Upper lobe of right lung (tissue), 1 donor: ENCODE data around the gene GULP1. TPM values are rescaled to one million over a fixed set of nuclear protein-coding genes. Genes with fewer than 3 reads are reported as not detected.

Experiments used
- ATAC-seq: fragments of 200-7000 bp; cut with Tn5 transposase; one replicate; pipeline ENCODE4 v1.9.1; 2020; ENCODE audit warnings: mild to moderate bottlenecking, moderate library complexity
- DNase-seq: peaks from one replicate; pipeline ENCODE4 v3.0.0-alpha.2; 2020
- H3K27ac ChIP-seq: fragments of 200-600 bp; one replicate; pipeline ENCODE4 v1.8.0; 2022
- H3K27me3 ChIP-seq: fragments of 200-600 bp; one replicate; pipeline ENCODE4 v1.8.0; 2022; ENCODE audit warnings: mild to moderate bottlenecking
- H3K36me3 ChIP-seq: fragments of 200-600 bp; one replicate; pipeline ENCODE4 v1.8.0; 2022
- H3K4me1 ChIP-seq: fragments of 200-600 bp; one replicate; pipeline ENCODE4 v1.8.0; 2022
- H3K4me3 ChIP-seq: fragments of 200-600 bp; one replicate; pipeline ENCODE4 v1.8.0; 2022; ENCODE audit warnings: mild to moderate bottlenecking
- H3K9me3 ChIP-seq: fragments of 200-600 bp; one replicate; pipeline ENCODE4 v1.8.0; 2022
- intact Hi-C: fragments of 100-400 bp; cut with DNase I; formaldehyde crosslinking; loops from one replicate; pipeline ENCODE4 v1.11.0; 2022
- total RNA-seq: library from RNA; stranded (reverse); fragmentation: NEBNext Ultra II Directional; extraction: Animal tissue kit (Norgen Biotek cat#: 25700); gene quantifications from one replicate; pipeline ENCODE4 v1.2.1, GENCODE V29; 2021
- TF ChIP-seq, protein P1 (sequence below): fragments of 200-600 bp; IDR thresholded peaks from one replicate; pipeline ENCODE4 v1.8.0; 2022; ENCODE audit warnings: antibody characterized with exemption
- donor health status: DM: no; HTN: yes; CAD: no; lungs with severe emphysema.

The GULP1 gene
- total RNA-seq, 1 donor from 2014 or later, result 30.6 TPM

DNA sequence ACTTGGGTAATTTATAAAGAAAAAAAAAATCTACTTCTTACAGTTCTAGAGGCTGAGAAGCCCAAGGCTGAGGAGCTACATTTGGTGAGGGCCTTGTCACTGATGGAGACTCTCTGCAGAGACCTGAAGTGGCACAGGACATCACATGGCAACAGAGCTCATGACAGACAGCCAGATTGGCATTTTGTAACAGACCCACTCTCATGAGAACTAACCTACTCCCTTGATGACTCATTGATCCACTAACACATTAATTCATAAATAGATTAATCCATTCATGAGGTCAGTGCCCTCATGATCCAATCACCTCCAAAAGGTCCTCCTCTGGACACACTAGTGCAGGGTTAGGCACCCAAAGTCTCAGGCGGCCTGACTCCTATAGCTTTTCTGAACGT is 318.4 kb downstream of the GULP1 start:
- TF ChIP-seq, protein P1, sequence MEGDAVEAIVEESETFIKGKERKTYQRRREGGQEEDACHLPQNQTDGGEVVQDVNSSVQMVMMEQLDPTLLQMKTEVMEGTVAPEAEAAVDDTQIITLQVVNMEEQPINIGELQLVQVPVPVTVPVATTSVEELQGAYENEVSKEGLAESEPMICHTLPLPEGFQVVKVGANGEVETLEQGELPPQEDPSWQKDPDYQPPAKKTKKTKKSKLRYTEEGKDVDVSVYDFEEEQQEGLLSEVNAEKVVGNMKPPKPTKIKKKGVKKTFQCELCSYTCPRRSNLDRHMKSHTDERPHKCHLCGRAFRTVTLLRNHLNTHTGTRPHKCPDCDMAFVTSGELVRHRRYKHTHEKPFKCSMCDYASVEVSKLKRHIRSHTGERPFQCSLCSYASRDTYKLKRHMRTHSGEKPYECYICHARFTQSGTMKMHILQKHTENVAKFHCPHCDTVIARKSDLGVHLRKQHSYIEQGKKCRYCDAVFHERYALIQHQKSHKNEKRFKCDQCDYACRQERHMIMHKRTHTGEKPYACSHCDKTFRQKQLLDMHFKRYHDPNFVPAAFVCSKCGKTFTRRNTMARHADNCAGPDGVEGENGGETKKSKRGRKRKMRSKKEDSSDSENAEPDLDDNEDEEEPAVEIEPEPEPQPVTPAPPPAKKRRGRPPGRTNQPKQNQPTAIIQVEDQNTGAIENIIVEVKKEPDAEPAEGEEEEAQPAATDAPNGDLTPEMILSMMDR, result no peak
- Histone ChIP-seq H3K36me3 (no peaks in the 10 kb centered on the region), H3K4me3 (no peak overlapping the region), H3K27me3 (no peaks in the 10 kb centered on the region), H3K4me1 (no peaks in the 10 kb centered on the region), H3K27ac (no peak overlapping the region), H3K9me3 (no peaks in the 10 kb centered on the region)
- ATAC-seq (no peak), DNase-seq (no peak)
- intact Hi-C loops, result no loop called here

DNA sequence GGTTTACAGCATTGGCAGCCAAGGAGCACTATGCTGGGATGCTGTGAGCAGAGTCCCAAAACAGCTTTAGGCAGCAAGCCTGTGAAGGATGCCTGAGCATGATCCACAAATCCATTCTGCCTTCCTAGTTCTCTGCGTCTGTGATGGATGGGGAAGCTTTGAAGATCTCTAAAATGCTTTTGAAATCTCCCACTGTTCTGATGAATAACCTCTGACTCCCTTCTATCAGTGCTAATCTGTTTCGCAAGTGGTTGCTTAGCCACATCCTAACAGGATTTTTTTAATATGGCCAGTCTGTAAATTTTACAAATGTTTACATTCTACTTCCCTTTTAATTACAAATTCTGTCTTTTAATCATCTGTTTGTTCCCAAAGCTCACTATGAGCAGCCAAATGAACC is 319.2 kb downstream of the GULP1 start:
- TF ChIP-seq, protein P1, result no peak
- Histone ChIP-seq H3K9me3 (no peaks in the 10 kb centered on the region), H3K4me3 (no peak overlapping the region), H3K36me3 (no peaks in the 10 kb centered on the region), H3K4me1 (no peaks in the 10 kb centered on the region), H3K27me3 (no peaks in the 10 kb centered on the region), H3K27ac (no peak overlapping the region)
- ATAC-seq (no peak), DNase-seq (no peak)
- intact Hi-C loops, result no loop called here

- no peaks in the 10 kb centered on the region for H3K4me1 ChIP-seq
- no peak overlapping the region for H3K27ac ChIP-seq
- no peaks in the 10 kb centered on the region for H3K36me3 ChIP-seq
- DNase-seq, result no peak
- no peak for ATAC-seq
- H3K27me3 ChIP-seq, result no peaks in the 10 kb centered on the region
- no peak overlapping the region for H3K4me3 ChIP-seq
- no peaks in the 10 kb centered on the region for H3K9me3 ChIP-seq
- TF ChIP-seq, protein P1, result no peak
- intact Hi-C loops, result no loop called here
Observed at GRCh38 chr2:188619146-188619545, 327.5 kb downstream of the GULP1 start.

DNA sequence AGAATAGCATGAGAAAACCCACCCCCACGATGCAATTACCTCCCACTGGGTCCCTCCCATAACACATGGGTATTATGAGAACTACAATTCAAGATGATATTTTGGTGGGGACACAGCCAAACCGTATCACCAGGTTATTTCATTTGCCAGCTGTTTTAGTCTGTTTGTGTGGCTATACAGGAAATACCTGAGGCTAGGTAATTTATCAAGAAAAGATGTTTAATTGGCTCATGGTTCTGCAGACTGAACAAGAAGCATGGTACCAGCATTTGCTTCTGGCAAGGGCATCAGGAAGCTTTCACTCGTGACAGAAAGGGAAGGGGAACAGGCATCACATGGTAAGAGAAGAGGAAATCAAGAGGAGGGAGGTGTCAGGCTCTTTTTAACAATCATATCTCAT is 329.2 kb downstream of the GULP1 start:
- ATAC-seq (no peak), DNase-seq (no peak)
- Histone ChIP-seq H3K36me3 (no peaks in the 10 kb centered on the region), H3K27me3 (no peaks in the 10 kb centered on the region), H3K4me3 (no peak overlapping the region), H3K27ac (no peak overlapping the region), H3K9me3 (no peaks in the 10 kb centered on the region), H3K4me1 (no peaks in the 10 kb centered on the region)
- intact Hi-C loops, result no loop called here
- TF ChIP-seq, protein P1, result no peak

GRCh38 chr2:188622601-188623260 is 331.1 kb downstream of the GULP1 start:
- Histone ChIP-seq H3K36me3 (no peaks in the 10 kb centered on the region), H3K27ac (no peak overlapping the region), H3K4me1 (no peaks in the 10 kb centered on the region), H3K27me3 (no peaks in the 10 kb centered on the region), H3K9me3 (no peaks in the 10 kb centered on the region), H3K4me3 (no peak overlapping the region)
- TF ChIP-seq, protein P1, result no peak
- intact Hi-C loops, result no loop called here
- DNase-seq (no peak), ATAC-seq (no peak)
